GM19328 (cell line): ENCODE measurements around the gene IFT88.
A peak's percentile ranks its signal among the peaks of the same experiment; 100 is the strongest.

ENCODE experiments used
- ATAC-seq: cut with Tn5 transposase; IDR thresholded peaks from one replicate; pipeline ENCODE4 v1.9.1; 2021; ENCODE audit warnings: mild to moderate bottlenecking, moderate library complexity; ENCODE audit not compliant: unreplicated experiment

IFT88 gene

GRCh38 chr13:20561741-20562140 is 5.2 kb upstream of the IFT88 start:
- ATAC-seq = no peak

GRCh38 chr13:20565115-20565736 is 1.7 kb upstream of the IFT88 start:
- ATAC-seq = no peak

GRCh38 chr13:20566468-20566897 is 474 bp upstream of the IFT88 start:
- peak; percentile 34 for ATAC-seq

- no peak for ATAC-seq
Measured at GRCh38 chr13:20567881-20568528, 1.0 kb downstream of the IFT88 start.

- ATAC-seq = no peak
Measured at GRCh38 chr13:20570517-20570916, 3.6 kb downstream of the IFT88 start.

- ATAC-seq = no peak
Measured at GRCh38 chr13:20571676-20572075, 4.7 kb downstream of the IFT88 start.

GRCh38 chr13:20573186-20573585 is 6.2 kb downstream of the IFT88 start:
- no peak for ATAC-seq

- ATAC-seq = no peak
Measured at GRCh38 chr13:20573636-20574035, 6.7 kb downstream of the IFT88 start.

GRCh38 chr13:20579191-20579590 is 12.2 kb downstream of the IFT88 start:
- no peak for ATAC-seq

GRCh38 chr13:20580257-20580656 is 13.3 kb downstream of the IFT88 start:
- ATAC-seq = no peak

GRCh38 chr13:20582026-20582425 is 15.1 kb downstream of the IFT88 start:
- no peak for ATAC-seq

- no peak for ATAC-seq
Measured at GRCh38 chr13:20583803-20584293, 16.9 kb downstream of the IFT88 start.

- ATAC-seq = no peak
Measured at GRCh38 chr13:20585371-20585770, 18.4 kb downstream of the IFT88 start.

GRCh38 chr13:20588529-20589110 is 21.7 kb downstream of the IFT88 start:
- ATAC-seq = no peak

- ATAC-seq = no peak
Measured at GRCh38 chr13:20590561-20590960, 23.6 kb downstream of the IFT88 start.

- no peak for ATAC-seq
Measured at GRCh38 chr13:20592606-20593005, 25.6 kb downstream of the IFT88 start.

- no peak for ATAC-seq
Measured at GRCh38 chr13:20594280-20594679, 27.3 kb downstream of the IFT88 start.

- no peak for ATAC-seq
Measured at GRCh38 chr13:20607015-20607414, 40.1 kb downstream of the IFT88 start.

GRCh38 chr13:20608438-20609020 is 41.6 kb downstream of the IFT88 start:
- no peak for ATAC-seq

GRCh38 chr13:20609145-20609544 is 42.2 kb downstream of the IFT88 start:
- ATAC-seq = no peak

- ATAC-seq = no peak
Measured at GRCh38 chr13:20610006-20610405, 43.0 kb downstream of the IFT88 start.
